ENCODE measurements around the gene FAM53A. TPM values are rescaled to one million over a fixed set of nuclear protein-coding genes. Genes with fewer than 3 reads are reported as not detected.

FAM53A gene
- total RNA-seq, 2 experiments from 2014 or later: 0.94 to 2.8 TPM

DNA sequence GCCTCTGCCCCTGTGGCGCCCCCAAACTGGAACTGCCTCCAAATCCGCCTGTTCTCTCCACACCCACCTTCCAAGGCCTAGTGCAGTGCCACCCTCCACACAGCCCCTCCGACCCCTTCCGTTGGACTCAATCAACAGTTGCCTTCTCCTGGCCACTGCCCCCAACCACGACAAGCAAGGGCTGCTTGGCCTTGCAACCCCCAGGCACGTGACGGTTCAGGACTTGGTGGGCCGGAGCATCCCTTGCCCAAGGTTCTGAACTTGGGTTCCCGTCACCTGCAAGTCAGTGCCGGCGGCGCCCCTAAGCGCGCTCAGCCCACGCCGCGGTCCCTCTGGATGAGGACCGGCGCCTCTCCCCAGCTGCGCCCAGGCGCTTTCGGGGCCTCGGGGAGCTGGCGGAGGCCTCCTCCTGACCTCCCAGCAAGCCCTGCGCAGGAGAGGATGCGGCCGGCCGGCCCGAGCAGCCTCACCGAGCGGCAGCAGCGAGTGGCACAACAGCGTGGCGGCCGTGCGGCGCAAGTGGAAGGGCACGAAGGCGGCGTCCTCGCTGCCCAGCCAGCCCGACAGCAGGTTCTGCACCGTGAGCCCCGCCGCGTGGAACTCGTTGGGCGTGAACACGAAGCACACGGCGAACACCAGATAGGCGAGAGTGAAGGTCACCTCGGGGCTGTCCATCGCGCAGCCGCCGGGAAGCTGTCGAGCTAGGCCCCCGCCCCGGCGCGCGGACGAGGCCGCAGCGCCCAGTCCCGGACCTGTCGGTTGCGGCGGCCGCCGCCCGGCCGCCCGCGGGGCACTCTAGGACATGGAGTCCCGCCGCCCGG lies 36.3 kb upstream of the FAM53A start:
- ChIA-PET POLR2A (interaction anchor here (0.6 to 1.6 kb wide), 6 partner anchors 8 to 751 kb away, joined by 3 to 11 read pairs (median 6); partner anchors contain the start of genes LETM1, NSD2, SLBP and UVSSA), CTCF (interaction anchor here (1.3 to 6.0 kb wide), 2 partner anchors 9 to 26 kb away, joined by 4 to 37 read pairs; partner anchors contain the start of gene SLBP)

DNA sequence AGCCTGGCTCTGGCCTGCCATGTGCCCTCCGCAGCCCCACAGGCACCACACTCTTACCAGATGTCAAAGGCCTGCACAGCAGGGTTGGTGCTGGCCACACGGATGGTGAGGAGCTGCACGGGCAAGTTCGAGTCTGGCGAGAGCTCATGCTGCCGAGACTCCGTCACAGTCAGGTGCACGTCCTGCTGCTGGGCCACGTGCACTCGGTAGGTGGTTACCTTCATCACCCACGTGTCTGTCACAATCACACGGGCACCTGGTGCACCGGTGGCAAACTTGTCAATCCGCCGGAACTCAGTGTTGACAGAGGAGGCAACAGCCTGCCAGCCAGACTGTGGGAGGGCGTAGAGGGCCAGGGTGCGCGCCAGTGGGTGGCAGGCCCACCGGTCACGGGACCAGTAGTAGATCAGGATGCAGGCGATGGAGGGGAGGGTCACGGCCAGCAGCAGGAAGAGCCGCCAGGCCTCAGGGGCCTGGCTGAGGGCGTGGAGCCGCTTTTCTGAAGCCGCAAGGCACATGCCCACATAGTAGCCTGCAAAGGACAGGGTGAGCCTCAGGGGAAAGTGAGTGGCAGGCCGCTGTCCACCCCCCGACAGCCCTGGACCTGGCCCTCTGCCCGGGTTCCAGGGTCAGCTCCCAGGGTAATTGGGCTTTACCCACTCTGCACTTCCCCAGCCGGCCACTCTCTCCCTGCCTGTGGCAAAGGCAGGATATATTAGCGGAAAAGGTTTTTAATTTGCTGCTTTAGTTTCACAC lies 34.2 kb upstream of the FAM53A start:
- ChIA-PET CTCF (interaction anchor here (2.2 kb wide), 1 partner anchor 12 kb away, joined by 7 read pairs; no protein-coding TSS in a partner anchor), POLR2A (interaction anchor here (0.6 to 0.7 kb wide), 2 partner anchors 25 to 49 kb away, joined by 3 read pairs; no protein-coding TSS in a partner anchor)

DNA sequence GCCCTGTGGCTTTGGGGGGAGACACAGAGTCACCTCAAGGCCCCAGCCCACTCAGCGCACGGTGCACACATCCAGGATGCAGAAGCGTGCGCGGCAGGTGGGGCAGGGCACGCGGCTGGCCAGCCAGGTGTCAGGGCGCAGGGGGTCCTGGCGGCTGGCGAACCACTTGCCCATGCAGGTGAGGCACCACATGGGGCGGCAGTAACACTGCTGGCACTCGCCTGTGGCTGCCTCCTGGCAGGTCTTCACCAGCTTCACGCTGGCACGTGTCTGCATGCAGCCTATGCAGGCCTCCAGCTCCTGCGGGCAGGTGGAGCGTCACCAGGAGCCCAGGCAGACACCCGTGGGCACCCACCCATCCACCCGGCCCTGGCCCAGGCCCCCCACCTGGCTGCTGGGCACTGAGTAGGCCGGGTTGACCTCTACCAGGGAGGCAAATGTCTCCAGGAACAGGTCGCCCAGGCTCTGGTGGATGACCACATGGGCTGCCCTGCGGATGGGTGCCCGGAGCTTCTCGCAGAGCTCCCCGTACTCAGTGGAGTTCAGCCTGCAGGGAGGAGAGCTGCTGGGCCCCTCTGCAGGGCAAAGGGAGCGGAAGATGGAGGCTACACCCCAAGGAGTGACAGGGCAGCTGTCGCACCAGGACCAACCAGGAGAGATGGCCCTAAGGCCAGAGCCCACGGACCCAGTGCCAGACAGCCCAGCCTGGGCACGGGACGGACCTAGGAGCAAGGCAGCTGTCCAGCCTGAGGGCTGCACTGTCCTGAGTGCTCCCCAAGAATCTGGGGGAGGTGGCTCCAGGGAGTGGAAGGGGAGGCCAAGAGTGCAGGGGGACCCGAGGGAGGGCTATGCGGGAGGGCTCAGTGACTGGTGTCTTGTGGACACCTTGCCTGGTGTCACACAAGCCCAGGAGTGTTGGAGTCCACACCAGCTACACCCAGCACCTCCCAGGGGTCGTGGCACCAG lies 33.3 kb upstream of the FAM53A start:
- ChIA-PET CTCF (interaction anchor here (2.2 kb wide), 1 partner anchor 13 kb away, joined by 7 read pairs; no protein-coding TSS in a partner anchor), POLR2A (interaction anchor here (0.7 kb wide), 1 partner anchor 24 kb away, joined by 3 read pairs; no protein-coding TSS in a partner anchor)

DNA sequence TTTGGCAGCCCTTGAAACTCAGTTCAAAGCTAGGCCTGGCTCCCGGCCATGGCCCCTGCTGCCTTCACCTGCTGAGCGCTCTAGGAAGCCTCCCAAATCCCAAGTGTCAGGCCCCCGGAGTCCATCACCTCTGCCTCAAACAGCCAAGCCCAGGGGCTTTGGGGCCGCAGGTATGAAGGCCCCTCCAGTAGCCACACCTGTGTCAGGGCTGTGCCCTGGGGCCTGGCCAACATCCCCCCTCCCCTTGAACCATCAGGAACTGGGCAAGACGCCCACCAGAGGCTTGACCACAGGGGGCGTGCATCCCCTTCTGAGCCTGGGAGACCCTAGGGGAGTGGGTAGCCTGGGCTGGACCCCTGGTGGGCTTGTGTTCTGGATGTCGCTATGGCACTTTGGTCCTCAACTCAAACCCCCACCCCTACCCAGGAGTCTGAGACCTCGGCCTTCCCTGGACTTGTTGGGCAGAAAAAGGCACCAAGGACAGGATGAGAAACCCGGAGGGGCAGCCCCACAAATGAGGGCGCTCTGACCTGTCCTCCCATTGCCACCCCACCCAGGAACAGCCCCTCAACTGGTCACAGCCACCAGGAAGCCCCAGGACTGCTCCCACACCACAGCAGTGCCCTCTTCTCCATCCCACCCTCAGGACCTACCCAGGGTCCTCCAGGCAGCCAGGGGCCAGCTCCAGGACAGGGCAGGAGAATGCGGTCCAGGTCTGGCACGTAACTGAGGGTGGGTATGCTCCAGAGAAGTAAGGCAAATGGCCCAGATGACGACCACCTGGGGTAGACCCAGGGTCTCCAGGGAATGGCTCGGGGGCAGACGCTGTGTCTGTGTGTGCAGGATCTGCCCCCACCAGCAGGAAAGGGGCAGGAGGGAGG lies 32.2 kb upstream of the FAM53A start:
- ChIA-PET POLR2A (no interaction called here), CTCF (no interaction called here)

GRCh38 chr4:1715002-1715758 lies 31.1 kb upstream of the FAM53A start:
- ChIA-PET CTCF (interaction anchor here (3.3 kb wide), 1 partner anchor 22 kb away, joined by 18 read pairs; no protein-coding TSS in a partner anchor), POLR2A (no interaction called here)

GRCh38 chr4:1714303-1715001 lies 30.3 kb upstream of the FAM53A start:
- CTCF ChIA-PET: interaction anchor here (3.3 to 3.4 kb wide), 2 partner anchors 10 to 21 kb away, joined by 18 to 24 read pairs; no protein-coding TSS in a partner anchor
- POLR2A ChIA-PET: no interaction called here

- POLR2A ChIA-PET: interaction anchor here (1.0 to 2.1 kb wide), 4 partner anchors 7 to 28 kb away, joined by 3 to 14 read pairs (median 7); partner anchors contain the start of genes TACC3 and TMEM129
These were observed 29.1 kb upstream of the FAM53A start for GRCh38 chr4:1713003-1713851.

GRCh38 chr4:1712216-1713002 lies 28.3 kb upstream of the FAM53A start, which contains the start of gene SLBP:
TSS of gene SLBP (minus strand) at chr4:1712319. CDS start at chr4:1712188, 131 bp downstream.
- ChIA-PET POLR2A (interaction anchor here (0.7 to 2.1 kb wide), 7 partner anchors 8 to 27 kb away, joined by 3 to 14 read pairs (median 4); partner anchors contain the start of genes TACC3 and TMEM129), CTCF (interaction anchor here (0.6 to 3.4 kb wide), 5 partner anchors 9 to 30 kb away, joined by 3 to 24 read pairs (median 4); partner anchors contain the start of genes TACC3 and TMEM129)

More at GRCh38 chr4:1713003-1713851, 29.1 kb upstream of the FAM53A start:
- CTCF ChIA-PET: interaction anchor here (1.0 to 3.4 kb wide), 3 partner anchors 11 to 25 kb away, joined by 3 to 24 read pairs (median 18); no protein-coding TSS in a partner anchor

- ChIA-PET POLR2A (interaction anchor here (1.0 to 2.1 kb wide), 4 partner anchors 9 to 19 kb away, joined by 4 to 14 read pairs (median 8); partner anchors contain the start of genes TACC3 and TMEM129), CTCF (interaction anchor here (0.6 to 3.4 kb wide), 5 partner anchors 9 to 29 kb away, joined by 3 to 24 read pairs (median 4); partner anchors contain the start of genes TACC3 and TMEM129)
These were observed 27.6 kb upstream of the FAM53A start for GRCh38 chr4:1711571-1712215.

GRCh38 chr4:1711055-1711570 lies 27.0 kb upstream of the FAM53A start:
- CTCF ChIA-PET: interaction anchor here (1.2 to 3.4 kb wide), 3 partner anchors 10 to 20 kb away, joined by 4 to 24 read pairs (median 4); partner anchors contain the start of genes TACC3 and TMEM129
- POLR2A ChIA-PET: no interaction called here

GRCh38 chr4:1708581-1708980 lies 24.5 kb upstream of the FAM53A start:
- POLR2A ChIA-PET: interaction anchor here (0.5 to 1.3 kb wide), 3 partner anchors 13 to 41 kb away, joined by 3 to 5 read pairs (median 3); no protein-coding TSS in a partner anchor
- CTCF ChIA-PET: interaction anchor here (0.7 to 3.7 kb wide), 5 partner anchors 8 to 66 kb away, joined by 3 to 22 read pairs (median 3); no protein-coding TSS in a partner anchor

DNA sequence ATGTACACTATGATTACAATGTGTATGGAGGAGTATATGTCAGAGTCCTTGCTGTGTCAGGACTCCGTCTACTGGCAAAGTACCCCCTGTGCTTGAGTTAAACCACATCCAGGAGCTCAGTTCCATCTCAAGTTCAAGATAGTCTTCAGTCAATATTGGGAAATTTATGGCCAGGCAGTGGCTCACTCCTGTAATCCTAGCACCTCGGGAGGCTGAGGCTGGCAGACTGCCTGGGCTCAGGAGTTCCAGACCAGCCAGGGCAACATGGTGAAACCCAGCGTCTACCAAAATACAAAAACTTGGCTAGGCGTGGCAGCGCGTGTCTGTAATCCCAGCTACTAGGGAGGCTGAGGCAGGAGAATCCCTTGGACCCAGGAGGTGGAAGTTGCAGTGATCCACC lies 22.2 kb upstream of the FAM53A start:
- POLR2A ChIA-PET: no interaction called here

DNA sequence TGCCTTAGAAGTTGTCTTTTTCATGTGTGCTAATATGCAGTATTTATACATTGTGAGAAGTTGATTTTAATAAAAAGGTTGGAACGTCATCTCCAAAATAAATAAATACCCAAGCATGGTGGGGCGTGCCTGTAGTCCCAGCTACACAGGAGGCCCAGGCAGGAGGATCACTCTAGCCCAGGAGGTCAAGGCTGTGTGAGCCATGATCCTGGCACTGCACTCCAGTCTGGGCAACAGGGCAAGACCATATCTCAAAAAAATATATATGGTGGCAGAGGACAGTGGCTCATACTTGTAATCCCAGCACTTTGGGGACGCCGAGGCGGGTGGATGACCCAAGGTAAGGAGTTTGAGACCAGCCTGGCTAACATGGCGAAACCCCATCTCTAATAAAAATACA lies 21.6 kb upstream of the FAM53A start:
- ChIA-PET CTCF (interaction anchor here (1.5 kb wide), 2 partner anchors 13 to 41 kb away, joined by 3 to 5 read pairs; no protein-coding TSS in a partner anchor), POLR2A (no interaction called here)

More for the DNA sequence above, 22.2 kb upstream of the FAM53A start:
- CTCF ChIA-PET: interaction anchor here (1.5 kb wide), 2 partner anchors 13 to 41 kb away, joined by 3 to 5 read pairs; no protein-coding TSS in a partner anchor
